Caco-2 (cell line): ENCODE measurements around the gene RXRA. TPM values are rescaled to one million over a fixed set of nuclear protein-coding genes. Genes with fewer than 3 reads are reported as not detected.

ENCODE experiments used
- BruUV-seq: library from RNA; stranded (reverse); fragments of 400-500 nt; replicated peaks from 2 replicates; lab custom pipeline; 2021; lab: Mats Ljungman, UMichigan
- CTCF ChIA-PET: fragments of 300-600 bp; sonication (Branson Sonifier 250); formaldehyde crosslinking; loops from one replicate; lab custom pipeline; 2022; ENCODE audit warnings: antibody characterized with exemption; lab: Charles Lee
- POLR2A ChIA-PET: fragments of 300-600 bp; sonication (Branson Sonifier 250); formaldehyde crosslinking; loops from one replicate; lab custom pipeline; 2022; ENCODE audit warnings: antibody characterized with exemption; lab: Charles Lee
- DNase-seq, 2 experiments: peaks; one replicate each; pipeline versions ENCODE4 v3.0.0 to v3.0.0-alpha.2; 2020 to 2022
- H3K27me3 ChIP-seq: replicated peaks from 2 replicates; pipeline ENCODE4 v1.6.0; 2011; ENCODE audit warnings: low read length; ENCODE audit not compliant: control insufficient read depth, insufficient read depth
- H3K36me3 ChIP-seq: 2 replicates; pipeline ENCODE4 v1.5.1; 2011; ENCODE audit warnings: low read length; ENCODE audit not compliant: control insufficient read depth, insufficient read depth
- H3K4me1 ChIP-seq: fragments of 250-450 bp; sonication (Bioruptor Pico); 2 replicates; pipeline ENCODE4 v1.5.1; 2020; ENCODE audit warnings: mild to moderate bottlenecking
- H3K4me3 ChIP-seq: 2 replicates; pipeline ENCODE4 v1.5.1; 2011; ENCODE audit warnings: low read depth, mild to moderate bottlenecking, control low read depth, low read length
- H3K9me3 ChIP-seq: fragments of 250-450 bp; sonication (Bioruptor Pico); 2 replicates; pipeline ENCODE4 v1.5.1; 2020; ENCODE audit warnings: mild to moderate bottlenecking, moderate library complexity
- H3K27ac Mint-ChIP-seq: one replicate; pipeline ENCODE4 v1.8.0; 2022; ENCODE audit warnings: mixed read lengths; ENCODE audit not compliant: unreplicated experiment
- H3K27me3 Mint-ChIP-seq: one replicate; pipeline ENCODE4 v1.8.0; 2022; ENCODE audit warnings: mixed read lengths; ENCODE audit not compliant: insufficient read depth, unreplicated experiment
- H3K36me3 Mint-ChIP-seq: one replicate; pipeline ENCODE4 v1.8.0; 2022; ENCODE audit warnings: mild to moderate bottlenecking, mixed read lengths; ENCODE audit not compliant: insufficient read depth, unreplicated experiment
- H3K4me1 Mint-ChIP-seq: one replicate; pipeline ENCODE4 v1.8.0; 2022; ENCODE audit warnings: low read depth, mixed read lengths; ENCODE audit not compliant: unreplicated experiment
- H3K4me3 Mint-ChIP-seq: one replicate; pipeline ENCODE4 v1.8.0; 2022; ENCODE audit warnings: mild to moderate bottlenecking, moderate library complexity, mixed read lengths; ENCODE audit not compliant: unreplicated experiment
- H3K9me3 Mint-ChIP-seq: one replicate; pipeline ENCODE4 v1.8.0; 2022; ENCODE audit warnings: mixed read lengths; ENCODE audit not compliant: unreplicated experiment
- intact Hi-C: fragments of 100-400 bp; cut with micrococcal nuclease; formaldehyde crosslinking; loops from one replicate; pipeline ENCODE4 v1.10.0; 2022; ENCODE audit not compliant: unreplicated experiment
- total RNA-seq: library from RNA; stranded (reverse); gene quantifications from 2 replicates; pipeline ENCODE4 v1.2.3, GENCODE V29; 2022
- TF ChIP-seq, protein P1 (sequence below), 2 experiments: fragments of 200-600 bp in 1 of 2; IDR thresholded peaks; 1 replicate in 1 of 2; 2 replicates in 1 of 2; pipeline versions ENCODE4 v1.5.1 to v1.8.0; 2011 to 2022; ENCODE audit warnings: antibody characterized with exemption in 1 of 2, control low read depth in 1 of 2, inconsistent platforms in 1 of 2, low read depth in 1 of 2, low read length in 1 of 2, mild to moderate bottlenecking in 1 of 2, moderate library complexity in 1 of 2; ENCODE audit not compliant: insufficient read depth in 1 of 2, severe bottlenecking in 1 of 2, unreplicated experiment in 1 of 2

Gene RXRA
- total RNA-seq, 1 experiment from 2014 or later, result 69.1 TPM

- CTCF ChIA-PET, result interaction anchor here (1.0 to 1.4 kb wide), 2 partner anchors 118 to 154 kb away, joined by 4 to 5 read pairs; no protein-coding TSS in a partner anchor
These were observed 1.0 kb upstream of the RXRA start for GRCh38 chr9:134325096-134325812.

DNA sequence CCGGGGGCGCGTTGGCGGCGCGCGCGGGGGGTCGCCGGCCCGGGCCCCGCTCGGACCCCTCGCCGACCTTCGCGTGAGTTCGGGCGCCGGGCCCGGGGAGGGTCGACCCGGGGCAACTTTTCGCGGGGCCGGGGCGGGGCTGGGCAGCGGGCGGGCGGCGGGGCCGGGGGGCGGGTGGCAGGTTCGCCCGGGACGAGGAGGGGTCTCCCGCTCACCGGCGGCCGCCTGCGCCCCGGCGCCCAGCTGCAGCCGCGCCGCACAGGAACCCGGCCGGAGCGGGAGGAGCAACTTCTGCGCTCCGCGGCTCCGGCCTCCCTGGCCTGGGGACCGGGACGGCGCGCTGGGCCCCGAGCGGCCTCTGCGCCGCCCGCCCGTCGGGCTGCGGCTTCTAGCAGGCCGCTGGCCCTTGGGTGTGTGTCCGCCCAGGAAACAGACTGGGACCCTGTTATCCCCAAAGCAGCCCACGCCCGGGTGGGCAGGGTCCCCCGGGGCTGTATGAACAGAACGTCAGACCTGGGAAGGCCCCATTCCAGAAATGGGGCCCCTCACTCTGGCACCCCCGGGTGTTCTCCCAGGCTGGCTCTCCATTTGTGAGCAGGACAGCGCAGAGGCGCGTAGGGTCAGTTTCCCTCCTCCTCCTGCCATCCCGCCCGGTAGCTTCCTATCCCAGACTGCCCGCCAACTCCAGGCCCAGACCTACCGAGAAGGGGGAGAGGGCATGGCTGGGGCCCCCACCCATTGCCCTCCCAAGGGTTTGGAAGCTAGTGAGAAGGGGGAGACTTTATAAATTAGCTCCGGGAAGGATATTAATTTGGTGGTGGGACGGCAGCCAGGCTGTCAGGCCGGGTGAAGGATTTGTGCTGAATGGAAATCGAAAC is 708 bp downstream of the RXRA start:
- intact Hi-C loops, result loop anchor here (5.0 kb wide), 2 partner anchors 115 to 260 kb away; partner anchors contain the start of gene BRD3
- Histone ChIP-seq H3K27me3 (no peaks in the 10 kb centered on the region), H3K4me1 (peaks cover 51% of the 10 kb centered on the region), H3K9me3 (no peaks in the 10 kb centered on the region), H3K4me3 (peak overlapping the region; percentile 77), H3K36me3 (no peaks in the 10 kb centered on the region; the same call in 1 of the 2 replicates)
- Mint-ChIP-seq H3K4me1 (peaks cover 19% of the 10 kb centered on the region), H3K4me3 (peak overlapping the region; percentile 74), H3K9me3 (no peaks in the 10 kb centered on the region), H3K27ac (no peak overlapping the region), H3K27me3 (no peaks in the 10 kb centered on the region), H3K36me3 (peaks cover 7% of the 10 kb centered on the region)
- POLR2A ChIA-PET, result no interaction called here
- BruUV-seq, result no TSS peak
- TF ChIP-seq, protein P1, sequence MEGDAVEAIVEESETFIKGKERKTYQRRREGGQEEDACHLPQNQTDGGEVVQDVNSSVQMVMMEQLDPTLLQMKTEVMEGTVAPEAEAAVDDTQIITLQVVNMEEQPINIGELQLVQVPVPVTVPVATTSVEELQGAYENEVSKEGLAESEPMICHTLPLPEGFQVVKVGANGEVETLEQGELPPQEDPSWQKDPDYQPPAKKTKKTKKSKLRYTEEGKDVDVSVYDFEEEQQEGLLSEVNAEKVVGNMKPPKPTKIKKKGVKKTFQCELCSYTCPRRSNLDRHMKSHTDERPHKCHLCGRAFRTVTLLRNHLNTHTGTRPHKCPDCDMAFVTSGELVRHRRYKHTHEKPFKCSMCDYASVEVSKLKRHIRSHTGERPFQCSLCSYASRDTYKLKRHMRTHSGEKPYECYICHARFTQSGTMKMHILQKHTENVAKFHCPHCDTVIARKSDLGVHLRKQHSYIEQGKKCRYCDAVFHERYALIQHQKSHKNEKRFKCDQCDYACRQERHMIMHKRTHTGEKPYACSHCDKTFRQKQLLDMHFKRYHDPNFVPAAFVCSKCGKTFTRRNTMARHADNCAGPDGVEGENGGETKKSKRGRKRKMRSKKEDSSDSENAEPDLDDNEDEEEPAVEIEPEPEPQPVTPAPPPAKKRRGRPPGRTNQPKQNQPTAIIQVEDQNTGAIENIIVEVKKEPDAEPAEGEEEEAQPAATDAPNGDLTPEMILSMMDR (IDR thresholded peaks at IDR 0.05; ENCODE audit: insufficient read depth in 1 of 2, low read depth in 1 of 2, low read length in 1 of 2, severe bottlenecking in 1 of 2, unreplicated experiment in 1 of 2), result no peak
- CTCF ChIA-PET, result interaction anchor here (0.9 to 1.7 kb wide), 2 partner anchors 18 to 119 kb away, joined by 3 to 4 read pairs; no protein-coding TSS in a partner anchor
- DNase-seq, result peak in 1 of 2 experiments; percentile 38

More at GRCh38 chr9:134325096-134325812, 1.0 kb upstream of the RXRA start:
- peaks cover 54% of the 10 kb centered on the region for H3K4me1 ChIP-seq
- BruUV-seq, result TSS peak; percentile 85
- Mint-ChIP-seq H3K27me3 (no peaks in the 10 kb centered on the region), H3K36me3 (peaks cover 7% of the 10 kb centered on the region), H3K4me1 (peaks cover 29% of the 10 kb centered on the region), H3K4me3 (peak overlapping the region; percentile 74), H3K9me3 (no peaks in the 10 kb centered on the region), H3K27ac (peak overlapping the region; percentile 87)
- H3K9me3 ChIP-seq, result no peaks in the 10 kb centered on the region
- DNase-seq, result peak in 1 of 2 experiments; percentile 69
- H3K4me3 ChIP-seq, result peak overlapping the region; percentile 93
- TF ChIP-seq, protein P1 (IDR thresholded peaks at IDR 0.05; ENCODE audit: insufficient read depth in 1 of 2, low read depth in 1 of 2, low read length in 1 of 2, severe bottlenecking in 1 of 2, unreplicated experiment in 1 of 2), result no peak
- no peaks in the 10 kb centered on the region; the same call in 1 of the 2 replicates for H3K36me3 ChIP-seq
- no peaks in the 10 kb centered on the region for H3K27me3 ChIP-seq
- intact Hi-C loops, result loop anchor here (2.0 to 5.0 kb wide), 3 partner anchors 117 to 258 kb away; partner anchors contain the start of gene BRD3
- POLR2A ChIA-PET, result interaction anchor here (0.6 to 1.4 kb wide), 4 partner anchors 9 to 161 kb away, joined by 4 to 7 read pairs (median 5); partner anchors contain the start of gene RNU6ATAC
